GM21360 (cell line): Measurements from ENCODE around the gene PAQR7.

Source experiments
- ATAC-seq: cut with Tn5 transposase; IDR thresholded peaks from one replicate; pipeline ENCODE4 v1.9.1; 2021; ENCODE audit warnings: mild to moderate bottlenecking, moderate library complexity; ENCODE audit not compliant: unreplicated experiment

PAQR7 gene

GRCh38 chr1:25875154-25875855 is at the start of gene PAQR7:
TSS of gene PAQR7 (minus strand) at chr1:25875708. CDS start at chr1:25863839, 11,869 bp downstream.
- ATAC-seq, result no peak

- no peak for ATAC-seq
Measured at GRCh38 chr1:25924454-25924853, 48.9 kb upstream of the PAQR7 start.

- ATAC-seq, result no peak
Measured at GRCh38 chr1:25922971-25923552, 47.6 kb upstream of the PAQR7 start.

GRCh38 chr1:25922056-25922970 is 46.8 kb upstream of the PAQR7 start:
- ATAC-seq, result no peak

GRCh38 chr1:25918615-25919014 is 43.1 kb upstream of the PAQR7 start:
- ATAC-seq, result no peak

GRCh38 chr1:25917996-25918395 is 42.5 kb upstream of the PAQR7 start:
- no peak for ATAC-seq

GRCh38 chr1:25916460-25916859 is 41.0 kb upstream of the PAQR7 start:
- no peak for ATAC-seq

GRCh38 chr1:25914074-25914995 is 38.8 kb upstream of the PAQR7 start:
- no peak for ATAC-seq

GRCh38 chr1:25913206-25913605 is 37.7 kb upstream of the PAQR7 start:
- ATAC-seq, result no peak

GRCh38 chr1:25912076-25912831 is 36.7 kb upstream of the PAQR7 start:
- no peak for ATAC-seq

GRCh38 chr1:25911162-25911561 is 35.7 kb upstream of the PAQR7 start:
- no peak for ATAC-seq

- ATAC-seq, result no peak
Measured at GRCh38 chr1:25909040-25909439, 33.5 kb upstream of the PAQR7 start.

- no peak for ATAC-seq
Measured at GRCh38 chr1:25908161-25908560, 32.7 kb upstream of the PAQR7 start.

GRCh38 chr1:25907601-25908000 is 32.1 kb upstream of the PAQR7 start:
- no peak for ATAC-seq

GRCh38 chr1:25906644-25907300 is 31.3 kb upstream of the PAQR7 start:
- no peak for ATAC-seq

- ATAC-seq, result peak; percentile 52
Measured at GRCh38 chr1:25905680-25906643, 30.5 kb upstream of the PAQR7 start, which contains the start of gene STMN1. TSS of gene STMN1 (minus strand) at chr1:25906419. CDS start at chr1:25904676, 1,743 bp downstream.

- ATAC-seq, result peak; percentile 77
Measured at GRCh38 chr1:25904943-25905679, 29.6 kb upstream of the PAQR7 start.
